Neural progenitor cell (in vitro differentiated cells): ENCODE results near the gene KLK1.

Experiments used
- CTCF ChIP-seq: fragments of 200-600 bp; sonication (generic); IDR thresholded peaks from 2 replicates; pipeline ENCODE4 v1.5.1; 2017; ENCODE audit warnings: antibody characterized with exemption, mild to moderate bottlenecking
- EZH2 ChIP-seq: fragments of 200-600 bp; sonication (generic); IDR thresholded peaks from 2 replicates; pipeline ENCODE4 v1.6.1; 2017; ENCODE audit warnings: antibody characterized with exemption, mild to moderate bottlenecking, moderate library complexity
- EZH2phosphoT487 ChIP-seq: fragments of 200-600 bp; sonication (generic); IDR thresholded peaks from 2 replicates; pipeline ENCODE4 v1.6.1; 2017; ENCODE audit warnings: antibody characterized with exemption

- TF ChIP-seq CTCF = no peak
- TF ChIP-seq EZH2 = no peak
- no peak for TF ChIP-seq EZH2phosphoT487
Measured at GRCh38 chr19:50794074-50794875, 29.3 kb downstream of the KLK1 start.
